HG02623 (cell line): ENCODE measurements around the gene MFGE8.
A peak's percentile ranks its signal among the peaks of the same experiment; 100 is the strongest.
"Not testable (repeated sequence)": the region's sequence is repeated elsewhere in the genome, so short reads cannot be mapped to it uniquely, and the experiment has no call there.

ENCODE experiments used
- ATAC-seq: cut with Tn5 transposase; IDR thresholded peaks from one replicate; pipeline ENCODE4 v1.9.1; 2021; ENCODE audit warnings: moderate library complexity; ENCODE audit not compliant: unreplicated experiment

The MFGE8 gene

GRCh38 chr15:88913017-88913849 is at the start of gene MFGE8:
Gene MFGE8 (minus strand): TSS chr15:88913379. CDS start chr15:88913319, 60 bp downstream.
- peak; percentile 90 for ATAC-seq

DNA sequence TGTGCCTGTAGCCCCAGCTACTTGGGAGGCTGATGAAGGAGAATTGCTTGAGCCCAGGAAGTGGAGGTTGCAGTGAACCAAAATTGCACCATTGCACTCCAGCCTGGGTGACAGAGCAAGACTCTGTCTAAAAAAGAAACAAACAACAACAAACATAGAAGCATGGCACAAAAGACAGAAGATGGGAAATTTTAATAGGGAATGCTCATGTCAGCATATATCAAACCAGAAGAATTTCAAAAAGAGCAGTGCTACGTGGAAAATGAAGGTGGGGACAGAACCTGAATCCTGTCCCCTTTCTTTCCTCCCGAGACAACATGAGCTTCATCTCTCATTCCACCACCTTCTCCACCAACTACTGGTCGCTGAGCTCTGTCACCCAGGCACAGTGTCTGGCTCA is 46.3 kb upstream of the MFGE8 start:
- ATAC-seq: no peak

DNA sequence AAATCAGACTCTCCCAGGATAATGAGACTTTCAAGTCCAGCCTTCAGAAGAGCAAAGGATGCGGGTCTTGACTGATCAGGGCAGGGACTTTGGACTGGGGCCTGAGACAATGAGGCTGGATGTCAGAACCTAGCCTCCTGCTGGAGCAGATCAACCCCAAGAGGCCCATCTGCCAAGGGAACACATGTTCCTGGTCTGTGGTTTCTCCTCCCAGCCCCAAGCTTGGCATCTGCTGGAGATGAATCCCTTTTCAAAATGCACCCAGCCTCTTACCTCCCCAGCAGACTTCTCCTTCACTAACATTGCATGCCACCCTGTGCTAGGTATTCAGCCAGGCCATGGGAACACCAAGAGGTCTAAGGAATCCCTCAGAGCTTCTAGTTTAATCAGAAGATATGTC is 43.7 kb upstream of the MFGE8 start:
- no peak for ATAC-seq

DNA sequence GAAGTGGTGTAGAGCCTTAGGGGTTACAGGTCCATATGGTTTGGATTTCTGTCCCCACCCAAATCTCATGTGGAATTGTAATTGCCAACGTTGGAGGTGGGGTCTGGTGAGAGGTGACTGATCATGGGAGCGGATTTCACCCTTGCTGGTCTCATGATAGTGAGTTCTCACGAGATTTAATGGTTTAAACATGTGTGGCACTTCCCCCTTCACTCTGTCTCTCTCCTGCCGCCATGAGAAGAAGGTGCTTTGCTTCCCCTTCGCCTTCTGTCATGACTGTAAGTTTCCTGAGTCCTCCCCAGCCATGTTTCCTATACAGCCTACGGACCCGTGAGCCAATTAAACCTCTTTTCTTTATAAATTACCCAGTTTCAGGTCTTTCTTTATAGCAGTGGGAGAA is 43.1 kb upstream of the MFGE8 start:
- ATAC-seq: no peak

GRCh38 chr15:88954431-88955277 is 41.5 kb upstream of the MFGE8 start:
- no peak for ATAC-seq

- no peak for ATAC-seq
These were observed 37.5 kb upstream of the MFGE8 start for GRCh38 chr15:88950600-88951160.

DNA sequence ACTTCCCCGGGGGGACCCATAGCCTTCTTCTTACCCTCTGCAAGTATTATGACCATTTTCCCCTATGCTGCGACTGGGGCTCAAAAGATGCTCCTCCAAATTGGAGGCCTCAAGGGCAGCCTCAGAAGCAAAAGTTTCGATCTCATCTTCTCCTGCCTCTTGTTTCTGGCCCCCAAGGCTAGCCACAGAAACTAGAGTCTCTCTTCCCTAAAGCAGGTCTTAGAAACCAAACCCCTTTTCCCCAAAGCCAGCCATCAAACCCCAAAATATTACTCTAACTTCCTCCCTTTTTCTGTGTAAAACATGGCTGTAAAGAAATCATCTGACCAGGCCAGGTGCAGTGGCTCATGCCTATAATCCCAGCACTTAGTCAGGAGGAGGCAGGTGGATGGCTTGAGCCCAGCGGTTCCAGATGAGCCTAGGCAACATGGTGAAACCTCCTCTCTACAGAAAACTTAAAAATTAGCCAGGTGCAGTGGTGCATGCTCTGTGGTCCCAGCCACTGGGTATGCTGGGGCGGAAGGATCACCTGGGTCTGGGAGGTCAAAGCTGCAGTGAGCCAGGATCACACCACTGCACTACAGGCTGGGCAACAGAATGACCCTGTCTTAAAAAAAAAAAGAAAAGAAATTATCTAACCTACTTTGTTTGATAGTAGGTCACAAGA is 36.7 kb upstream of the MFGE8 start:
- no peak for ATAC-seq

GRCh38 chr15:88940110-88940675 is 27.0 kb upstream of the MFGE8 start:
- ATAC-seq: no peak

- no peak for ATAC-seq
These were observed 26.3 kb upstream of the MFGE8 start for GRCh38 chr15:88939486-88939806.

DNA sequence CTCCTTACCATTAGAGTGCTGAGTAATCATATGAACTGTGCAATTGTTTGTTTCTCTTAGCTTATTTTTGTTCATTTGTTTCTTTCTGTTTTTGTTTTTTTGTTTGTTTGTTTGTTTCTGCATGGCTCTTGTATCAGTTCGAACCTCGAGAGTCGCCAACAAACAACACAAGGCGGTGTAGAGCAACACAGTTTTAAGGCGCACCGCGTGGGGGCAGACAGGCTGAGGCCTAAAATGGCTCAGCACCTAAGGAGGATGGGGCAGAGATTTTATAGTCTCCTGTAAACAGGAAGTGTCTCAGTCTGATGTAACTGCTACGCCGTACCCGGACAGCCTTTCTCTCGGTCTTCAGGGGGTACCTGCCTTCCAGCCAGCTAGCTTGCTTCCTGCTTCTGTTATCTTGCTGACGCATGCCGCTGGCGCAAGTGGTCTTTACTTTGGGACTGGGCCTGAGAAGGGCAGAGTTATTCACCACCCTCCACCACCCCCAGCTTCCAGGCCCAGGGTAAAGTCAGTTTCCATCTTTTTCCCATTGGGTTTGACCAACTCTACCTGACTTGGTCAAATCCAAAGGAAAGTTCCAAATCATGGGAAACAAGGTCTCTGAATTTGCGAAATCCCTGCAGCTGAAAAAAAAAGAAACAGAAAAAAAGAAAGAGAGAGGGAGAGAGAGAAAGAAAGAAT is 25.8 kb upstream of the MFGE8 start:
- no peak for ATAC-seq

- ATAC-seq: not testable (repeated sequence)
These were observed 21.3 kb upstream of the MFGE8 start for GRCh38 chr15:88934449-88934848.

GRCh38 chr15:88932875-88933330 is 19.7 kb upstream of the MFGE8 start:
- no peak for ATAC-seq

DNA sequence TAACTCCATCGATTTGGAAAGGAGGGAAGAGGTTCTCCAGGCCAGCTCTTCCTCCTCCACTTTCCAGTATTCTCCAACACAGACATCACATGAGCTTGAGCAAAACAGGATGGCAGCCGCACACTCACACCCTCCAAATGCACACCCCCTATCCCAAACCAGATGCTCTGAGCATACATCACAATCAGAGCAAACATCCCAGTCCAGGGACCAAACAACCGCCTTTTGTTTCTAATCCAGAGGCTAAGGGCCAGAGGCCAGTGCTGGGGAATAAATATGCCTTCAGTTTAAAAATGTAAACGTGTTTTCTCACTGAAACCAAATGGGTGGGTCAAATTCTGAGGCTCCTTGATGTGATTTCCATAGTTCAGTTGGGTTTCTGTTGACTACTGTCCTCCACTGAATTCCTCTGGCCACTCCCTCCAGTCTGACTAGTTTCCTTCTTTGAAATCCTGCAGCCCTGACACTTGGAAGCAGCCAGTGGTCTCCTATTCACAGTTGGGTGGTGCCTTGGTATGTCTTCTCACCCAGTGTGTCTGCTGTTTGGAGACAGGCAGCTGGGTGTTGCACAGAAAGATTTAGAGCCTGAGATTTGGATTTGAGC is 19.2 kb upstream of the MFGE8 start:
- ATAC-seq: no peak

GRCh38 chr15:88930579-88930978 is 17.4 kb upstream of the MFGE8 start:
- ATAC-seq: no peak

GRCh38 chr15:88929358-88930098 is 16.3 kb upstream of the MFGE8 start:
- not testable (repeated sequence) for ATAC-seq

DNA sequence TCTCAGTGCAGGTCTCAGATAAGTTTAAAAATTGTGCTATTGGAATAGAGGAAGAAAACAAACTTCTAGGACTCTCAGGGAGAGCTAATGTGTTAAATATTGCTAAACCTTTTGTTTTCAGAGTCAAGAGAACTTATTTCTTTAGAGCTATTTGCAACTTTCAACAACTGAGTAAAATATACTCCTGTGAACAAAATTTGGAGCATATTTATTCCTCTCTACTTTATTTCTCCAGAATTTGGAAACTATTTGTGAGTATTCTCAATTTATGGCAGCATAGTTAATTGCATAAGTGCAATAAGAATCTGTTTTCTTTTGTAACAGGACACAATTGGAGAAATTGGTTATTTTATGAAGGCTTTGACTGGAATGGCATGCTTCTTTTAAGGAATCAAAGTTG is 15.0 kb upstream of the MFGE8 start:
- ATAC-seq: not testable (repeated sequence)

GRCh38 chr15:88925648-88926047 is 12.5 kb upstream of the MFGE8 start:
- ATAC-seq: not testable (repeated sequence)

DNA sequence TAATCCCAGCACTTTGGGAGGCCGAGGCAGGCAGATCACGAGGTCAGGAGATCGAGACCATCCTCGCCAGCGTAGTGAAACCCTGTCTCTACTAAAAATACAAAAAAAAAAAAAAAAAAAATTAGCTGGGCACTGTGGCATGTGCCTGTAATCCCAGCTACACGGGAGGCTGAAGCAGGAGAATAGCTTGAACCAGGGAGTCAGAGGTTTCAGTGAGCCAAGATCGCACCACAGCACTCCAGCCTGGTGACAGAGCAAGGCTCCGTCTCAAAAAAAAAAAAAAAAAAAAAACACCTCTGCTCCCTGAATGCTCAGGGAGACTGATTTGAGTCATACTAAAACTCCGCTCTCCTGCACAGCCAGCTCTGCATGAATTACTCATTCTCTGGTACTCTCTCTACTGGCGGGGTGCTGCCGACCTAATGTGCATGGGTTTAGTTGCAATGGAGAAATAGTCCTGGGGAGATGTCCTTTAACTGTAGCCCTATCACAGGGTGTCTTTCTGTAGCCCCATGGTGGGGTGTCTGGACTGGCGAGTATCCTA is 7.8 kb upstream of the MFGE8 start:
- peak; percentile 55 for ATAC-seq
